ENCODE results near the gene KLF14.

DNA sequence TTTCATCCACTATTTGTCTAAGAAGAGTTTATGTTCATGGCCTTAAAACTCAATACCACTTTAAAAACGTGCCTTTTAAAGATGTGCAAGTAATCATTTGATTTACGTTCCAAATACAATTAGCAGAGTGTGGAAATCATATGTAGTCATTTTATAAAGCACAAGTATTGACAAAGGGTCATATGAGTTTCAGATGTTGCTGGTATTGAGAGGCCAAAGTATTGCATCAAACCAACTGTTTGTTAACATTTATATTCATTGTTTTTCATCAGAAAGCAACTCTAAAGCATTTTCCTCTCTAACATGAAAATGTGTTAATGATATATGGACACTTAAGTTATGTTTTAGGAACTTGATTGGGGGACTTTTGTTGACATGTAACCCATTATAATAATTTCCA is 36.2 kb downstream of the KLF14 start:
- TF ChIP-seq, protein P1, sequence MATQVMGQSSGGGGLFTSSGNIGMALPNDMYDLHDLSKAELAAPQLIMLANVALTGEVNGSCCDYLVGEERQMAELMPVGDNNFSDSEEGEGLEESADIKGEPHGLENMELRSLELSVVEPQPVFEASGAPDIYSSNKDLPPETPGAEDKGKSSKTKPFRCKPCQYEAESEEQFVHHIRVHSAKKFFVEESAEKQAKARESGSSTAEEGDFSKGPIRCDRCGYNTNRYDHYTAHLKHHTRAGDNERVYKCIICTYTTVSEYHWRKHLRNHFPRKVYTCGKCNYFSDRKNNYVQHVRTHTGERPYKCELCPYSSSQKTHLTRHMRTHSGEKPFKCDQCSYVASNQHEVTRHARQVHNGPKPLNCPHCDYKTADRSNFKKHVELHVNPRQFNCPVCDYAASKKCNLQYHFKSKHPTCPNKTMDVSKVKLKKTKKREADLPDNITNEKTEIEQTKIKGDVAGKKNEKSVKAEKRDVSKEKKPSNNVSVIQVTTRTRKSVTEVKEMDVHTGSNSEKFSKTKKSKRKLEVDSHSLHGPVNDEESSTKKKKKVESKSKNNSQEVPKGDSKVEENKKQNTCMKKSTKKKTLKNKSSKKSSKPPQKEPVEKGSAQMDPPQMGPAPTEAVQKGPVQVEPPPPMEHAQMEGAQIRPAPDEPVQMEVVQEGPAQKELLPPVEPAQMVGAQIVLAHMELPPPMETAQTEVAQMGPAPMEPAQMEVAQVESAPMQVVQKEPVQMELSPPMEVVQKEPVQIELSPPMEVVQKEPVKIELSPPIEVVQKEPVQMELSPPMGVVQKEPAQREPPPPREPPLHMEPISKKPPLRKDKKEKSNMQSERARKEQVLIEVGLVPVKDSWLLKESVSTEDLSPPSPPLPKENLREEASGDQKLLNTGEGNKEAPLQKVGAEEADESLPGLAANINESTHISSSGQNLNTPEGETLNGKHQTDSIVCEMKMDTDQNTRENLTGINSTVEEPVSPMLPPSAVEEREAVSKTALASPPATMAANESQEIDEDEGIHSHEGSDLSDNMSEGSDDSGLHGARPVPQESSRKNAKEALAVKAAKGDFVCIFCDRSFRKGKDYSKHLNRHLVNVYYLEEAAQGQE (IDR thresholded peaks at IDR 0.05; ENCODE audit: low read depth, low read length) = no peak
- TF ChIP-seq, protein P2, sequence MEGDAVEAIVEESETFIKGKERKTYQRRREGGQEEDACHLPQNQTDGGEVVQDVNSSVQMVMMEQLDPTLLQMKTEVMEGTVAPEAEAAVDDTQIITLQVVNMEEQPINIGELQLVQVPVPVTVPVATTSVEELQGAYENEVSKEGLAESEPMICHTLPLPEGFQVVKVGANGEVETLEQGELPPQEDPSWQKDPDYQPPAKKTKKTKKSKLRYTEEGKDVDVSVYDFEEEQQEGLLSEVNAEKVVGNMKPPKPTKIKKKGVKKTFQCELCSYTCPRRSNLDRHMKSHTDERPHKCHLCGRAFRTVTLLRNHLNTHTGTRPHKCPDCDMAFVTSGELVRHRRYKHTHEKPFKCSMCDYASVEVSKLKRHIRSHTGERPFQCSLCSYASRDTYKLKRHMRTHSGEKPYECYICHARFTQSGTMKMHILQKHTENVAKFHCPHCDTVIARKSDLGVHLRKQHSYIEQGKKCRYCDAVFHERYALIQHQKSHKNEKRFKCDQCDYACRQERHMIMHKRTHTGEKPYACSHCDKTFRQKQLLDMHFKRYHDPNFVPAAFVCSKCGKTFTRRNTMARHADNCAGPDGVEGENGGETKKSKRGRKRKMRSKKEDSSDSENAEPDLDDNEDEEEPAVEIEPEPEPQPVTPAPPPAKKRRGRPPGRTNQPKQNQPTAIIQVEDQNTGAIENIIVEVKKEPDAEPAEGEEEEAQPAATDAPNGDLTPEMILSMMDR (IDR thresholded peaks at IDR 0.05) = no peak
- TF ChIP-seq MEF2A (IDR thresholded peaks at IDR 0.05; ENCODE audit: borderline replicate concordance, low read depth) (no peak), NRF1 (IDR thresholded peaks at IDR 0.05; ENCODE audit: low read depth, low read length) (no peak), RFX5 (IDR thresholded peaks at IDR 0.05; ENCODE audit: low read length) (no peak), POLR2AphosphoS5 (IDR thresholded peaks at IDR 0.05; ENCODE audit: low read depth, low read length) (no peak), GABPA (IDR thresholded peaks at IDR 0.05; ENCODE audit: low read depth) (no peak), RAD21 (IDR thresholded peaks at IDR 0.05; ENCODE audit: low read length) (no peak), ELF1 (IDR thresholded peaks at IDR 0.05) (no peak), SMC3 (IDR thresholded peaks at IDR 0.05; ENCODE audit: low read depth, low read length) (no peak), EP300 (IDR thresholded peaks at IDR 0.05; ENCODE audit: borderline replicate concordance in 1 of 2, low read depth in 1 of 2, low read length in 1 of 2) (no peak)

Data from SK-N-SH (cell line).